GM13977 (cell line): Measurements from ENCODE around the gene ALOX5AP.

Experiments
- DNase-seq: peaks from one replicate; pipeline ENCODE4 v3.0.0; 2012; ENCODE audit warnings: low spot score
- in situ Hi-C: fragments of 300-500 bp; cut with MboI; formaldehyde crosslinking; loops from one replicate; pipeline ENCODE4 v1.12.0; 2022; ENCODE audit warnings: low sequenced_read_pairs, low pct_unique_long_range_greater_than_20kb, mixed read lengths, inconsistent platforms; ENCODE audit not compliant: unreplicated experiment
- TF ChIP-seq, protein P1 (sequence below): IDR thresholded peaks from 2 replicates; pipeline ENCODE4 v1.5.1; 2012; ENCODE audit warnings: mild to moderate bottlenecking, control low read depth; ENCODE audit not compliant: insufficient read depth; ENCODE audit errors: extremely low read depth, missing control alignments

The ALOX5AP gene

DNA sequence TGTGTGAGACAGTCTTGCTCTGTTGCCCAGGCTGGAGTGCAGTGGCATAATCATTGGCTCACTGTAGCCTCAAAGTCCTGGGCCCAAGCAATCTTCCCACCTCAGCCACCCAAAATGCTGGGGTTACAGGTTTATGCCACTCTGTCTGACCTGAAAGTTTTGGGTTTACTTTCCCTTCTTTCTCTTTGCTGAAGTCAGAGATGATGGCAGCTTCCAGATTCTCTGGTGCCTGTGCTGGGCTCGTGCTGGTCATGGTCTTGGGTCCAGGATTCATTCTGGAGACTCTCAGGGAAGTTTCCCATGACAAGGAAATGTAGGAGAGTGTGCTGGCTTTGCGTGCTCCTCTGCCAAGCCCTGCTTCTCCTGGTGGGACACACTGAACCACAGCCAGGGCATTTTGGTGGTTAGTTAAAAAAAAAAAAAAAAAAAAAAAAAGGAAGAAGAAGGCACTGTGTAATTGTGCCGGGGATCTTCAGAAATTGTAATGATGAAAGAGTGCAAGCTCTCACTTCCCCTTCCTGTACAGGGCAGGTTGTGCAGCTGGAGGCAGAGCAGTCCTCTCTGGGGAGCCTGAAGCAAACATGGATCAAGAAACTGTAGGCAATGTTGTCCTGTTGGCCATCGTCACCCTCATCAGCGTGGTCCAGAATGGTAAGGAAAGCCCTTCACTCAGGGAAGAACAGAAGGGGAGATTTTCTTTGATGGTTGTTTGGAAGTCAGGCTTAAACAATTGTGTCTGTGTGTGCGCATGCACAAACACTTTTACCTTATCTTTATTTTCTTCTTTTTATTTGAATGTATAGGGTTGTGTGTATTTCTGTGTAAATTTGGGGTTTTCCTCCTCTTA, at the start of gene ALOX5AP:
Gene ALOX5AP (plus strand): TSS at position 519 of the 847 bp plus-strand sequence. CDS start 63 bp downstream, at position 582.
- TF ChIP-seq, protein P1, sequence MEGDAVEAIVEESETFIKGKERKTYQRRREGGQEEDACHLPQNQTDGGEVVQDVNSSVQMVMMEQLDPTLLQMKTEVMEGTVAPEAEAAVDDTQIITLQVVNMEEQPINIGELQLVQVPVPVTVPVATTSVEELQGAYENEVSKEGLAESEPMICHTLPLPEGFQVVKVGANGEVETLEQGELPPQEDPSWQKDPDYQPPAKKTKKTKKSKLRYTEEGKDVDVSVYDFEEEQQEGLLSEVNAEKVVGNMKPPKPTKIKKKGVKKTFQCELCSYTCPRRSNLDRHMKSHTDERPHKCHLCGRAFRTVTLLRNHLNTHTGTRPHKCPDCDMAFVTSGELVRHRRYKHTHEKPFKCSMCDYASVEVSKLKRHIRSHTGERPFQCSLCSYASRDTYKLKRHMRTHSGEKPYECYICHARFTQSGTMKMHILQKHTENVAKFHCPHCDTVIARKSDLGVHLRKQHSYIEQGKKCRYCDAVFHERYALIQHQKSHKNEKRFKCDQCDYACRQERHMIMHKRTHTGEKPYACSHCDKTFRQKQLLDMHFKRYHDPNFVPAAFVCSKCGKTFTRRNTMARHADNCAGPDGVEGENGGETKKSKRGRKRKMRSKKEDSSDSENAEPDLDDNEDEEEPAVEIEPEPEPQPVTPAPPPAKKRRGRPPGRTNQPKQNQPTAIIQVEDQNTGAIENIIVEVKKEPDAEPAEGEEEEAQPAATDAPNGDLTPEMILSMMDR: no peak
- DNase-seq: peak; percentile 58
- in situ Hi-C loops: no loop called here

DNA sequence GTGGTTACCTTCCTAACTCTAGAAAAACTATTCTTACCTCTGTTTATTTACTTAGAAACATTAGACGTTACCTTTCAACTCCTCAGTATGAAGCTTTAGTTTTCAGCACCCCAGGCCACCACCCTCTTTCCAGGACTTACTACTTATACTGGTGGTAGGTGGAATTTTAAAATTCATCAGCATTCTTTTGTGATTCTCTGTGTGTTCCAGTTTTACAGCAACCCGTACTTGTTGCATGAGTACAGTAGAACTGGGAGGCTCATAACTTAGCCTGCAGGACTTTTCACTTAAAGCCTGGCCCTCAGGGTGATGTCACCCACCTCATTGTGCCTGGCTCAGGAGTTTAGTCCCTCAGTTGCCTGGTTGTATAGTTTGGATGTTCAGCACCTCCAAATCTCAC, 49.4 kb upstream of the ALOX5AP start:
- DNase-seq: no peak
- in situ Hi-C loops: no loop called here
- TF ChIP-seq, protein P1: no peak

DNA sequence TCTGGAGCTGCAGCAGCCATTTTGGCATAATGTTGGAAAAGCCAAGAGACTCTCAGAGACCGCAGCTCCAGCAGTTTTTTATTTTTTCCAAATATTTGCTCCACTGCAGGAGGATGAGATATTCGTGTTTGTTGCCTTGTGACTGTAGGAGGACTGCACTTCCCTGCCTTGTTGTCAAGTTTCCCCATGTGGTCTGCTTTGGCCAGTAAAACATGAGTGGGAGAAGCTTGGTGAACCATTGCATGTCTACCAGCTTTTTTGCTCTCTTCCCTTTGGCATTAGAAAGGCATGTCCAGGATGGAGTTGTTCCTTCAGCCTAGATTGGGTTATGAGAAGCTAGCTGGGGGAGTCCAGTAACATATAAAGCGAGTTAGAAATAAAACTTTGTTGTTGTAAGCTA, 47.7 kb upstream of the ALOX5AP start:
- TF ChIP-seq, protein P1: no peak
- DNase-seq: no peak
- in situ Hi-C loops: no loop called here

DNA sequence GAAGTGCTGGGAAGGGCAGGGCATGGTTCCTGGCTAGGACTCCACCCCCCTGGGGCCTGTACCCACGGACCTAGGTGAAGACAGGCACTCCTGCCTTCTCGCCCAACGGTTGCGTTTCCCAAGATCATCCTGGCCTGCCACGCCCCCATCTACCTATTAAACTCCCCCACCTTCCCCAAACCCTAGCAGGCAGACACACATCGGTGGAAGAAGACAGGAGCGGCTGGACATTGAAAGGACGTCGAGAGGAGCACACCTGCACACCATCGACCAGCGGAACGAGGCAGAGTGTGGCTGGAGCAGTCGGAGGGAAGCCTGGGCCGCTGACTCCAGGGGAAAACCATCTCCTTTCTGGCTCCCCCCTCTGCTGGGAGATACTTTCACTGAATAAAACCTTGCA, 45.6 kb upstream of the ALOX5AP start:
- TF ChIP-seq, protein P1: no peak

DNA sequence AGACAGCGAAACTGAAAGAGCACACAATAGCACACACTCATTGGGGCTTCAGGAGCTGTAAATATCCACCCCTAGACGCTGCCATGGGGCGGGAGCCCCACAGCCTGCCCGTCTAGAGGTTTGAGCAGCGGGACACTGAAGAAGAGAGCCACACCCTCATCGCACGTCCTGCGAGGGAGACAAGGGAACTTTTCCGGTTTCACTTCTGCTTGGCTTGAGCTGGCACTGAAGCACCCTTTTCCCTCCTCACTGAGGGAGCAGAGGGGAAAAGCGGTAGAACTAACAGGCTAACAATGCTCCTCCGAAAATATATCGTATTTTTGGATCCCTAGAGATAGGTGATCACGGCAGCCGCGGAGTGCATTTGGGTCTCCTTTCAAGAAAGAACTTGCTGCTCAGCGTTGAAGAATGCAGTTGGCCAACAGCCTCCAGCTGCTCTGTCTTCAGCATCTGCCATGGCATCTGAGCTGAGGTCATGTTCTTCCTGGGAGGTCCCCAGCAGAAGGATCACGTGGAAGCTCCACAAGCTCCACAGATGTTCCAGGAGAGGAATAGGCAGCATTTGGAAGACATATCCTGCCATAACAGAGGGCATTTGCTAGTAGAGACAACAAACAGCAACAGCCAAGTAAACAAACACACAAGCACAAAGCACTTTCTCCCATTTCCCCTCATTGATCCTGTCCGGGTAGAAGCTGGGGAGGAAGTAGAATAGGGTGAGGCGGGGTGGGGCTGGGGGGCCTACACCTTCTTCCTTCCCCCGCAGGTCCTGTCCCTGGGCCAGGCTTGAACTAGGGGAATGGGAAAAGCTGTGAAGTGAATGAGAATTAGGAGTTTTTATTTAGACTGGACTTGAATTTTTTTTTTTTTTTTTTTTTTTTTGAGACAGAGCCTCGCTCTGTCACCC, 44.8 kb upstream of the ALOX5AP start:
- TF ChIP-seq, protein P1: no peak
- in situ Hi-C loops: no loop called here
- DNase-seq: no peak

More for the DNA sequence above, 45.6 kb upstream of the ALOX5AP start:
- in situ Hi-C loops: no loop called here
- no peak for DNase-seq

GRCh38 chr13:30692113-30692512, 43.2 kb upstream of the ALOX5AP start:
- DNase-seq: no peak
- in situ Hi-C loops: no loop called here

More at GRCh38 chr13:30692113-30692512, 43.2 kb upstream of the ALOX5AP start:
- TF ChIP-seq, protein P1: no peak
